Upper lobe of left lung (tissue), 4 donors: ENCODE data around the gene AMPD1.

Source experiments
- CTCF ChIP-seq, 6 experiments: fragments of 450-650 bp in 4 of 6; fragments of 200-600 bp in 2 of 6; sonication (generic) in 2 of 6; IDR thresholded peaks; one replicate each; pipeline ENCODE4 v1.5.1; 2016 to 2019; ENCODE audit warnings: antibody characterized with exemption in 6 of 6
- POLR2A ChIP-seq, 4 donors: fragments of 450-650 bp; IDR thresholded peaks; one replicate each; pipeline ENCODE4 v1.5.1; 2016 to 2017; ENCODE audit warnings: antibody characterized with exemption in 4 of 4, mild to moderate bottlenecking in 2 of 4
- POLR2AphosphoS5 ChIP-seq, 2 donors: sonication (generic); formaldehyde crosslinking; IDR thresholded peaks; one replicate each; pipeline ENCODE4 v1.5.1; 2017; ENCODE audit warnings: antibody characterized with exemption in 2 of 2

GRCh38 chr1:114735479-114735878 lies 40.1 kb upstream of the AMPD1 start:
- no peak for TF ChIP-seq CTCF (IDR thresholded peaks at IDR 0.05)
- TF ChIP-seq POLR2A (IDR thresholded peaks at IDR 0.05), result no peak
- no peak for TF ChIP-seq POLR2AphosphoS5 (IDR thresholded peaks at IDR 0.05)
